H1 (cell line): ENCODE data around the gene RFX2. TPM values are rescaled to one million over a fixed set of nuclear protein-coding genes. Genes with fewer than 3 reads are reported as not detected.

Experiments used
- ATF3 ChIP-seq: IDR thresholded peaks from 2 replicates; pipeline ENCODE4 v1.6.1; 2011; ENCODE audit warnings: low read depth, mild to moderate bottlenecking, low read length; ENCODE audit not compliant: insufficient read depth
- BRCA1 ChIP-seq: IDR thresholded peaks from 2 replicates; pipeline ENCODE4 v1.6.1; 2012; ENCODE audit warnings: low read depth, low read length, improper control_type of control experiment
- RAD21 ChIP-seq, 2 experiments: IDR thresholded peaks in 1 of 2; conservative IDR thresholded peaks in 1 of 2; 2 replicates each; pipeline ENCODE4 v1.6.1; 2011; ENCODE audit warnings: low read depth in 2 of 2, low read length in 2 of 2, improper control_type of control experiment in 1 of 2, inconsistent platforms in 1 of 2, mild to moderate bottlenecking in 1 of 2, moderate library complexity in 1 of 2
- RNF2 ChIP-seq: fragments of 200-900, 300-1000 bp; sonication (generic); IDR thresholded peaks from 2 replicates; pipeline ENCODE4 v1.7.1; 2016; ENCODE audit warnings: borderline replicate concordance, low read depth, mild to moderate bottlenecking, antibody characterized with exemption, low read length; ENCODE audit not compliant: poor library complexity, severe bottlenecking; ENCODE audit errors: missing control alignments
- polyA plus RNA-seq, 7 experiments: library from polyadenylated mRNA; depleted of rRNA in 3 of 7; stranded (reverse) in 5 of 7; unstranded in 2 of 7; fragments of >200 nt in 5 of 7; fragments of 200-250 nt in 2 of 7; gene quantifications; 1 replicate in 5 of 7; 2 replicates in 1 of 7; 4 replicates in 1 of 7; pipeline versions ENCODE4 v1.2.1 to v1.2.3, GENCODE V29; 2011 to 2013; ENCODE audit warnings: missing spikeins in 2 of 7, mixed read lengths in 2 of 7
- total RNA-seq: library from RNA; stranded (reverse); fragmentation: NEBNext Ultra II Directional; extraction: Animal tissue kit (Norgen Biotek cat#: 25700); gene quantifications from 2 replicates; pipeline ENCODE4 v1.2.1, GENCODE V29; 2021

RFX2 gene
- total and polyA plus RNA-seq, 2 of the 8 experiments (the other 6 are each of a cell fraction or from before 2014, with no cell fraction given) = 4.8 to 5.3 TPM

- TF ChIP-seq RAD21 (IDR thresholded peaks at IDR 0.05 in 1 of 2, conservative IDR thresholded peaks at IDR 0.05 in 1 of 2; ENCODE audit: low read depth in 2 of 2, low read length in 2 of 2) (no peak), ATF3 (no peak), RNF2 (no peak), BRCA1 (no peak)
- TF ChIP-seq, all 59 proteins: peak for 0
These were observed 41.0 kb downstream of the RFX2 start (continued) for GRCh38 chr19:6069268-6069791.
